GM10266 (cell line): ENCODE data around the gene TCTN2.

Experiments used
- DNase-seq: peaks from one replicate; pipeline ENCODE4 v3.0.0; 2012; ENCODE audit errors: extremely low spot score
- CTCF ChIP-seq: IDR thresholded peaks from 2 replicates; pipeline ENCODE4 v1.5.1; 2012; ENCODE audit warnings: mild to moderate bottlenecking, low read depth; ENCODE audit not compliant: control insufficient read depth, insufficient read depth; ENCODE audit errors: missing control alignments

The TCTN2 gene

GRCh38 chr12:123667771-123668170, 3.1 kb upstream of the TCTN2 start:
- TF ChIP-seq CTCF: no peak

GRCh38 chr12:123671876-123672275, 963 bp downstream of the TCTN2 start:
- no peak for DNase-seq
- TF ChIP-seq CTCF: no peak

More at GRCh38 chr12:123667771-123668170, 3.1 kb upstream of the TCTN2 start:
- no peak for DNase-seq

GRCh38 chr12:123675436-123675835, 4.5 kb downstream of the TCTN2 start:
- TF ChIP-seq CTCF: no peak
- DNase-seq: no peak

GRCh38 chr12:123676616-123677320, 5.9 kb downstream of the TCTN2 start:
- no peak for TF ChIP-seq CTCF
- DNase-seq: no peak

GRCh38 chr12:123678981-123679380, 8.1 kb downstream of the TCTN2 start:
- DNase-seq: no peak
- no peak for TF ChIP-seq CTCF

- no peak for TF ChIP-seq CTCF
- DNase-seq: no peak
Observed at GRCh38 chr12:123681605-123682004, 10.7 kb downstream of the TCTN2 start.

- TF ChIP-seq CTCF: no peak
- DNase-seq: no peak
Observed at GRCh38 chr12:123683964-123684363, 13.1 kb downstream of the TCTN2 start.
